ENCODE measurements around the gene DIS3L2.
"Not testable (repeated sequence)": the region's sequence is repeated elsewhere in the genome, so short reads cannot be mapped to it uniquely, and the experiment has no call there.

The DIS3L2 gene

GRCh38 chr2:232142502-232142901 is 181.0 kb downstream of the DIS3L2 start:
- in situ Hi-C loops (cut with MboI; ENCODE audit: low sequenced_read_pairs) = loop anchor here (25.0 kb wide), 1 partner anchor 230 kb away; no protein-coding TSS in a partner anchor

GRCh38 chr2:232146294-232146693 is 184.8 kb downstream of the DIS3L2 start:
- in situ Hi-C loops (cut with MboI; ENCODE audit: low sequenced_read_pairs) = loop anchor here (25.0 kb wide), 1 partner anchor 234 kb away; no protein-coding TSS in a partner anchor

- in situ Hi-C loops (cut with MboI; ENCODE audit: low sequenced_read_pairs) = loop anchor here (25.0 kb wide), 1 partner anchor 235 kb away; no protein-coding TSS in a partner anchor
Measured at GRCh38 chr2:232147440-232148077, 186.0 kb downstream of the DIS3L2 start.

- in situ Hi-C loops (cut with MboI; ENCODE audit: low sequenced_read_pairs) = no loop called here
Measured at GRCh38 chr2:232162187-232162586, 200.7 kb downstream of the DIS3L2 start.

GRCh38 chr2:232170396-232170795 is 208.9 kb downstream of the DIS3L2 start:
- in situ Hi-C loops (cut with MboI; ENCODE audit: low sequenced_read_pairs) = no loop called here

GRCh38 chr2:232174662-232175061 is 213.1 kb downstream of the DIS3L2 start:
- in situ Hi-C loops (cut with MboI; ENCODE audit: low sequenced_read_pairs) = no loop called here

GRCh38 chr2:232176587-232176986 is 215.1 kb downstream of the DIS3L2 start:
- in situ Hi-C loops (cut with MboI; ENCODE audit: low sequenced_read_pairs) = not testable (repeated sequence)

- in situ Hi-C loops (cut with MboI; ENCODE audit: low sequenced_read_pairs) = no loop called here
Measured at GRCh38 chr2:232183279-232183678, 221.8 kb downstream of the DIS3L2 start.

- in situ Hi-C loops (cut with MboI; ENCODE audit: low sequenced_read_pairs) = no loop called here
Measured at GRCh38 chr2:232184346-232184745, 222.8 kb downstream of the DIS3L2 start.

GRCh38 chr2:232190796-232191195 is 229.3 kb downstream of the DIS3L2 start:
- in situ Hi-C loops (cut with MboI; ENCODE audit: low sequenced_read_pairs) = no loop called here

GRCh38 chr2:232195487-232195886 is 234.0 kb downstream of the DIS3L2 start:
- in situ Hi-C loops (cut with MboI; ENCODE audit: low sequenced_read_pairs) = no loop called here

GRCh38 chr2:232196802-232197201 is 235.3 kb downstream of the DIS3L2 start:
- in situ Hi-C loops (cut with MboI; ENCODE audit: low sequenced_read_pairs) = no loop called here

GRCh38 chr2:232200195-232200594 is 238.7 kb downstream of the DIS3L2 start:
- in situ Hi-C loops (cut with MboI; ENCODE audit: low sequenced_read_pairs) = no loop called here

- in situ Hi-C loops (cut with MboI; ENCODE audit: low sequenced_read_pairs) = no loop called here
Measured at GRCh38 chr2:232203166-232203891, 241.8 kb downstream of the DIS3L2 start.

GRCh38 chr2:232203936-232204335 is 242.4 kb downstream of the DIS3L2 start:
- in situ Hi-C loops (cut with MboI; ENCODE audit: low sequenced_read_pairs) = no loop called here

- in situ Hi-C loops (cut with MboI; ENCODE audit: low sequenced_read_pairs) = no loop called here
Measured at GRCh38 chr2:232204457-232204931, 243.0 kb downstream of the DIS3L2 start.

- in situ Hi-C loops (cut with MboI; ENCODE audit: low sequenced_read_pairs) = no loop called here
Measured at GRCh38 chr2:232207174-232207573, 245.7 kb downstream of the DIS3L2 start.

- in situ Hi-C loops (cut with MboI; ENCODE audit: low sequenced_read_pairs) = no loop called here
Measured at GRCh38 chr2:232210306-232210705, 248.8 kb downstream of the DIS3L2 start.

GRCh38 chr2:232211743-232212686 is 250.5 kb downstream of the DIS3L2 start:
- in situ Hi-C loops (cut with MboI; ENCODE audit: low sequenced_read_pairs) = no loop called here

- in situ Hi-C loops (cut with MboI; ENCODE audit: low sequenced_read_pairs) = no loop called here
Measured at GRCh38 chr2:232213176-232213575, 251.7 kb downstream of the DIS3L2 start.

GRCh38 chr2:232214053-232214452 is 252.5 kb downstream of the DIS3L2 start:
- in situ Hi-C loops (cut with MboI; ENCODE audit: low sequenced_read_pairs) = no loop called here

All from HL-60/S4 treated with retinoic acid at 250 ng/mL for 4 days and 3 days (cell line).